Heart left ventricle (tissue), 16 donors: ENCODE measurements around the gene NHSL2. TPM values are rescaled to one million over a fixed set of nuclear protein-coding genes. Genes with fewer than 3 reads are reported as not detected.

ENCODE experiments used
- ATAC-seq, 4 donors: fragments of 200-7000 bp; cut with Tn5 transposase; one replicate each; pipeline ENCODE4 v1.9.1; 2020 to 2022; ENCODE audit warnings: moderate library complexity in 4 of 4, mild to moderate bottlenecking in 3 of 4, moderate number of reproducible peaks in 1 of 4
- DNase-seq, 5 donors: peaks; one replicate each; pipeline ENCODE4 v3.0.0-alpha.2; 2020
- H3K27ac ChIP-seq, 12 donors: fragments of 200-600 bp; sonication (generic) in 4 of 12; one replicate each; pipeline versions ENCODE4 v1.5.0 to v1.8.0; 2016 to 2022; ENCODE audit warnings: mild to moderate bottlenecking in 2 of 12
- H3K27me3 ChIP-seq, 9 donors: fragments of 200-600 bp; sonication (generic) in 2 of 9; one replicate each; pipeline versions ENCODE4 v1.5.1 to v1.8.0; 2016 to 2022; ENCODE audit warnings: mild to moderate bottlenecking in 3 of 9
- H3K36me3 ChIP-seq, 9 donors: fragments of 200-600 bp; sonication (generic) in 2 of 9; one replicate each; pipeline versions ENCODE4 v1.5.0 to v1.8.0; 2018 to 2022; ENCODE audit warnings: mild to moderate bottlenecking in 2 of 9
- H3K4me1 ChIP-seq, 12 donors: fragments of 200-600 bp; sonication (generic) in 4 of 12; one replicate each; pipeline versions ENCODE4 v1.5.0 to v1.8.0; 2016 to 2022; ENCODE audit warnings: mild to moderate bottlenecking in 3 of 12
- H3K4me3 ChIP-seq, 12 donors: fragments of 200-600 bp; sonication (generic) in 4 of 12; one replicate each; pipeline versions ENCODE4 v1.5.0 to v1.8.0; 2017 to 2022; ENCODE audit warnings: mild to moderate bottlenecking in 9 of 12, moderate library complexity in 4 of 12
- H3K9me3 ChIP-seq, 12 donors: fragments of 200-600 bp; sonication (generic) in 4 of 12; one replicate each; pipeline versions ENCODE4 v1.5.0 to v1.8.0; 2016 to 2022; ENCODE audit warnings: mild to moderate bottlenecking in 1 of 12
- CTCF ChIP-seq, 12 donors: fragments of 200-600 bp; sonication (generic) in 4 of 12; IDR thresholded peaks; one replicate each; pipeline versions ENCODE4 v1.5.0 to v1.8.0; 2018 to 2022; ENCODE audit warnings: antibody characterized with exemption in 12 of 12, mild to moderate bottlenecking in 5 of 12
- POLR2A ChIP-seq, 2 donors: fragments of 450-650 bp; IDR thresholded peaks; one replicate each; pipeline ENCODE4 v1.6.1; 2017; ENCODE audit warnings: antibody characterized with exemption in 2 of 2, mild to moderate bottlenecking in 2 of 2, moderate library complexity in 2 of 2
- WGBS, 4 donors: extraction: QIAGEN DNeasy Blood & Tissue Kit in 2 of 4; methylation state at CpG; one replicate each; pipeline versions ENCODE4 v1.1.5 to v1.1.7; 2013 to 2018; 5-methylcytosine and 5-hydroxymethylcytosine counted together
- intact Hi-C, 10 donors: fragments of 100-400 bp; cut with DNase I; formaldehyde crosslinking; loops; one replicate each; pipeline versions ENCODE4 v1.11.1 to v1.14.2; 2022
- polyA plus RNA-seq, 2 donors: library from polyadenylated mRNA; stranded (reverse); fragments of 200-250 nt; gene quantifications; one replicate each; pipeline ENCODE4 v1.2.3, GENCODE V29; 2013
- total RNA-seq, 9 donors: library from RNA; depleted of rRNA in 2 of 9; stranded (reverse); fragments of >200 nt in 2 of 9; fragmentation: NEBNext Ultra II Directional in 3 of 9; extraction: Animal tissue kit (Norgen Biotek cat#: 25700) in 3 of 9; gene quantifications; one replicate each; pipeline versions ENCODE4 v1.1.0 to v1.2.4, GENCODE V29; 2016 to 2023
- donor health status: ischemic (EF 13 %, LVEDD 7.1; RV severe dilation, severe dysfunction).
- donor health status: healthy with polysubstance abuse.
- donor health status: DM: no; HTN: yes; CAD: no.
- donor health status: DM: no; HTN: no; CAD: no.
- donor health status: ischemic (EF 25% LVEDD 6.9; RV normal size, moderate dysfunction).
- donor health status: ischemic (EF 25% LVEDD 5.7; RV mildly dilated, moderate dysfunction).
- donor health status: healthy.
- donor health status: DM: yes; HTN: yes; CAD: no.
- donor health status: ischemic (EF 35%, LVEDD 5.7; RV mildly dilated, moderate dysfunction).
- donor health status: nonischemic (EF 11% LVEDD 7.7; RV severe dilation, severe dysfunction).
- donor health status: DM: yes; HTN: yes; CAD: no.
- donor health status: PGD.
- donor health status: ischemic (EF 29% LVEDD 5.4; RV normal size, mild dysfunction).
- donor health status: nonischemic (EF 23%, LVEDD 6.1; RV moderate dilation, normal function).

Gene NHSL2
- total and polyA plus RNA-seq, 11 donors, result 1.8 to 14.0 (median 5.8) TPM

DNA sequence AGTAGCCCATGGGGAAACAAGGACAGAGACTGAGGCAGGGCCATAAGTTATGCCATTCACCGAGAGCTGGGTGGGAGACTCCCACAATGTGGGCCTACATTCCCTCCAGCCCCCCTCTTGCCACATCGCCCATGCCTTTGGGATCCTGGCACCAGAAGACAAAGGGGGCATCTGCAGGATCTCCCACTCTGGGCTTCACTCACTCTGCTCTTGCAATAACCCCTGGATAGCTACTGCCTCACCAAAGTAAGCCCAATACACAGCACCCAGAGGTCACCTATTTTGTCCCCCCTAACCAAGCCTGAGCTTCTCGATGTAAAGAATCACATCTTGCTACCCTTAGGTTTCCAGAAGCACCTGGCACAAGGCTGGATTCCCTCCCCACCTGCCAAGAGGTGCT, 221.8 kb downstream of the NHSL2 start:
- Histone ChIP-seq H3K27ac (peak overlapping the region in 3 of 12 donors; percentile 61 to 79 (median 78)), H3K27me3 (peaks cover 0 to 39% (median 0%) of the 10 kb centered on the region in 9 donors), H3K9me3 (no peaks in the 10 kb centered on the region), H3K4me3 (peak overlapping the region in 10 of 12 donors; percentile 26 to 62 (median 56)), H3K4me1 (peaks cover 0 to 36% (median 2%) of the 10 kb centered on the region in 12 donors), H3K36me3 (peaks cover 0 to 5% (median 0%) of the 10 kb centered on the region in 9 donors)
- DNase-seq (no peak), ATAC-seq (no peak)
- 78 to 90% (median 86%) methylated on average over 3 of the region's 3 CpGs for WGBS, 4 donors
- TF ChIP-seq CTCF (IDR thresholded peaks at IDR 0.05), result no peak
- TF ChIP-seq POLR2A (IDR thresholded peaks at IDR 0.05), result no peak
- intact Hi-C loops, result loop anchor here in 1 of 10 donors (2.0 kb wide), 1 partner anchor 48 kb away; the partner anchor contains the start of gene PIN4

DNA sequence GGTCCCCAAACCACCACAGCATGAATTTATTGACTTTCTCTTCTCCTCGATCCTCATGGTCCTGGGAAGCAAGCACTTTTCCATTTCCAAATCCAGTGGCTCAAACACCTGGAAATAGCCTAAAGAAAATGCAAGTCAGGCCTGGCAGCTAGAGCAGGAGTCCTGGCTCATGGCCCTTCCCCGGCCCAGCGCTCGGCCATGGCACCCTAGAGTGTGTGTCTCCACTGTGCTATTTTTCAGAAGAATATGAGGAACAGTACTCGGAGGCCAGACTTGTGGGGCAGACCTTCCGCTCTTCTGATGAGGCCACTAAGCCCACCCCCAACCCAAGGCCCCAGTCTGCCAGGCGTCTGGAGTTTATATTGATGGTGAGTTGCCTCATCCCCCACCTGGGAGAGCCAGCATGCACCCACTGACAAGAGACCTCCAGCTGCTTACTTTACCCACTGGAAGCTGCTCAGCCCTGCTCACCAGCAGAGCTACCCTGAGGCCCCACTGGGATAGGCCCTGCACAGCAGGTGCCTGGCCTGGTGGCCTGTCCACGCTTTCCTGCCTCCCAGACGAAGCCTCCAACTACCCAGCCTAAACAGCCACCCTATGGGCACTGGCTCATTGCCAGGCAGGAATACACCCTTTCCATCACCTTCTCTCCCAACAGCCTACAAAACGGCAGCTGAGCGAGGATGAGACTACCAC, 223.4 kb downstream of the NHSL2 start:
- TF ChIP-seq CTCF (IDR thresholded peaks at IDR 0.05), result no peak
- no peak for TF ChIP-seq POLR2A (IDR thresholded peaks at IDR 0.05)
- intact Hi-C loops, result loop anchor here in 1 of 10 donors (2.0 kb wide), 1 partner anchor 47 kb away; the partner anchor contains the start of gene PIN4
- H3K27me3 ChIP-seq, result peaks cover 0 to 33% (median 0%) of the 10 kb centered on the region in 9 donors
- no peak for ATAC-seq
- H3K9me3 ChIP-seq, result no peaks in the 10 kb centered on the region
- WGBS, 4 donors, result 83 to 97% (median 93%) methylated on average over 8 to 11 of the region's 11 CpGs
- no peak overlapping the region for H3K27ac ChIP-seq
- H3K4me3 ChIP-seq, result no peak overlapping the region
- peaks cover 0 to 11% (median under 1%) of the 10 kb centered on the region in 9 donors for H3K36me3 ChIP-seq
- no peak for DNase-seq
- peaks cover 0 to 21% (median 1%) of the 10 kb centered on the region in 12 donors for H3K4me1 ChIP-seq

GRCh38 chrX:72137846-72138495, 227.3 kb downstream of the NHSL2 start:
- intact Hi-C loops, result no loop called here
- ATAC-seq (no peak), DNase-seq (no peak)
- H3K9me3 ChIP-seq, result no peaks in the 10 kb centered on the region
- H3K27me3 ChIP-seq, result peaks cover 0 to 29% (median 0%) of the 10 kb centered on the region in 9 donors
- H3K27ac ChIP-seq, result no peak overlapping the region
- TF ChIP-seq CTCF (IDR thresholded peaks at IDR 0.05), result no peak
- TF ChIP-seq POLR2A (IDR thresholded peaks at IDR 0.05), result no peak
- no peak overlapping the region for H3K4me3 ChIP-seq
- WGBS, 4 donors, result 70 to 84% (median 78%) methylated on average over 9 of the region's 9 CpGs
- peaks cover 0 to 6% (median 0%) of the 10 kb centered on the region in 12 donors for H3K4me1 ChIP-seq
- peaks cover 0 to 17% (median 4%) of the 10 kb centered on the region in 9 donors for H3K36me3 ChIP-seq

DNA sequence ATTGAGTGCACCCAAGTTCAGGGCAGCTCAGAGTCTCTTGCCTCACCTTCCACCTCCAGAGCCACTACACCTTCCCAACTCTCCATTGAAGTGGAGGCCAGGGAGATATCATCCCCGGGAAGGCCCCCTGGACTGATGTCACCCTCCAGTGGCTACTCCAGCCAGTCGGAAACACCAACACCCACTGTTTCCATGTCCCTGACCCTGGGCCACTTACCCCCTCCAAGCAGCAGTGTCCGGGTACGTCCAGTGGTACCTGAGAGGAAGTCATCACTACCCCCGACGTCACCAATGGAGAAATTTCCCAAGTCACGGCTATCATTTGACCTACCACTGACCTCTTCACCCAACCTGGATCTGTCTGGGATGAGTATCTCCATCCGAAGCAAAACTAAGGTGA, 228.9 kb downstream of the NHSL2 start:
- H3K4me1 ChIP-seq, result peaks cover 0 to 6% (median 0%) of the 10 kb centered on the region in 12 donors
- no peaks in the 10 kb centered on the region for H3K9me3 ChIP-seq
- ATAC-seq (no peak), DNase-seq (no peak)
- no peak overlapping the region for H3K4me3 ChIP-seq
- intact Hi-C loops, result no loop called here
- H3K27me3 ChIP-seq, result peaks cover 0 to 30% (median 0%) of the 10 kb centered on the region in 9 donors
- no peak overlapping the region for H3K27ac ChIP-seq
- no peak for TF ChIP-seq POLR2A (IDR thresholded peaks at IDR 0.05)
- TF ChIP-seq CTCF (IDR thresholded peaks at IDR 0.05), result no peak
- H3K36me3 ChIP-seq, result peaks cover 0 to 27% (median 7%) of the 10 kb centered on the region in 9 donors
- 82 to 94% (median 91%) methylated on average over 6 to 8 of the region's 8 CpGs for WGBS, 4 donors
